ENCODE measurements around the gene ANGPTL3. TPM values are rescaled to one million over a fixed set of nuclear protein-coding genes. Genes with fewer than 3 reads are reported as not detected.
"Not testable (repeated sequence)": the region's sequence is repeated elsewhere in the genome, so short reads cannot be mapped to it uniquely, and the experiment has no call there.

The ANGPTL3 gene
- total RNA-seq, 2 experiments from 2014 or later, result not detected

DNA sequence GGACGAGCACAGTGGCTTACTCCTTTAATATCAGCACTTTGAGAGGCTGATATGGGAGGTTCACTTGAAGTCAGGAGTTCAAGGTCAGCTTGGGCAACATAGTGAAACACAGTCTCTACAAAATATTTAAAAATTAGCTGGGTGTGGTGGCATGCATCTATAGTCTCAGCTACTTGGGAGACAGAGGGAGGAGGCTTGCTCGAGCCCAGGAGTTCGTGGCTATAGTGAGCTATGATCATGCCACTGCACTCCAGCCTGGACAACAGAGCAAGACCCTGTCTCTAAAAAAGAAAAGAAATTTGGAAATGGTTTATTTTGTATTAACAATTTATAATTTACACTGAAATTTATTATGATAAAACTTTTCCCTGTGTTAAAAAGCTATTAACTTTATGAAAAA lies 1.7 kb upstream of the ANGPTL3 start:
- CTCF ChIA-PET, result interaction anchor here (0.6 kb wide), 1 partner anchor 580 kb away, joined by 3 read pairs; no protein-coding TSS in a partner anchor
- intact Hi-C loops (cut with micrococcal nuclease), result no loop called here
- H3K27me3 Mint-ChIP-seq (ENCODE audit: low read depth), result no peaks in the 10 kb centered on the region
- H3K36me3 Mint-ChIP-seq (ENCODE audit: low read depth), result no peaks in the 10 kb centered on the region
- H3K4me3 Mint-ChIP-seq, result no peak overlapping the region
- H3K4me1 Mint-ChIP-seq (ENCODE audit: low read depth), result no peaks in the 10 kb centered on the region
- no peak for DNase-seq
- no peak overlapping the region for H3K27ac Mint-ChIP-seq
- no peaks in the 10 kb centered on the region for H3K9me3 Mint-ChIP-seq

DNA sequence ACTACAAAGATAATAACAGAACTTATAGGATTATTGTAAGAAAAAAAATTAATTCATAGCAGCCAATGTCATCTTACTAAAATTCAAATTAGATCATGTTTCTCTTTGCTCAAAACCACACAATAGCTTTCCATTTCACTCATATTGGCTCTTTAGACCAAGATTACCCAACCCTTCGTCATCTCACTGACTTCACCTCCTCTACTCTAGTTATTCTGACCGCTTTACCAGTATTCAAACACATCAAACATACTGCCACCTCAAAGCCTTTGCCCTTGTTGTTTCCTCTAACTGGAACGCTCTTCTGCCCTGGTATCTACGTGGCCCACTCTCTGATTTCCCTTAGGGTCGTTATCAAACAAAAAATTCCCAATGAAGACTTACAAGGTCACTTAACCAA lies 1.7 kb downstream of the ANGPTL3 start:
- H3K36me3 Mint-ChIP-seq (ENCODE audit: low read depth), result no peaks in the 10 kb centered on the region
- no peak overlapping the region for H3K4me3 Mint-ChIP-seq
- no peak overlapping the region for H3K27ac Mint-ChIP-seq
- intact Hi-C loops (cut with micrococcal nuclease), result no loop called here
- H3K9me3 Mint-ChIP-seq, result no peaks in the 10 kb centered on the region
- DNase-seq, result no peak
- no peaks in the 10 kb centered on the region for H3K27me3 Mint-ChIP-seq (ENCODE audit: low read depth)
- CTCF ChIA-PET, result no interaction called here
- H3K4me1 Mint-ChIP-seq (ENCODE audit: low read depth), result no peaks in the 10 kb centered on the region

DNA sequence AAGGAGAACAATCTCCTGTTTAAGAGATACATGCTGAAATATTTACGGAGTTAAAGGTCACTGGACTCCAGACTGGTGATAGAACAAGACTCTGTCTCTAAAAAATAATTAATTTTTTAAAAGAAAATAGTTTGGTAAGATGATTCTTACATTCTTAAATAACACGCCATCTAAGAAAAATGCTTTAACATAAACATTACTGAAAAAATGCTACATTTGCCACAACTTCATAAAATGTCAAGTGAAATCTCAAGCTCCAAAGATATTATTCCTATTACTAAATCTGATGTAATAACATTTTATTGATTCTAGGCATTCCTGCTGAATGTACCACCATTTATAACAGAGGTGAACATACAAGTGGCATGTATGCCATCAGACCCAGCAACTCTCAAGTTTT lies 4.1 kb downstream of the ANGPTL3 start:
- no peaks in the 10 kb centered on the region for H3K36me3 Mint-ChIP-seq (ENCODE audit: low read depth)
- no peaks in the 10 kb centered on the region for H3K4me1 Mint-ChIP-seq (ENCODE audit: low read depth)
- H3K27me3 Mint-ChIP-seq (ENCODE audit: low read depth), result no peaks in the 10 kb centered on the region
- intact Hi-C loops (cut with micrococcal nuclease), result no loop called here
- no peak overlapping the region for H3K27ac Mint-ChIP-seq
- no peaks in the 10 kb centered on the region for H3K9me3 Mint-ChIP-seq
- CTCF ChIA-PET, result no interaction called here
- no peak for DNase-seq
- H3K4me3 Mint-ChIP-seq, result no peak overlapping the region

DNA sequence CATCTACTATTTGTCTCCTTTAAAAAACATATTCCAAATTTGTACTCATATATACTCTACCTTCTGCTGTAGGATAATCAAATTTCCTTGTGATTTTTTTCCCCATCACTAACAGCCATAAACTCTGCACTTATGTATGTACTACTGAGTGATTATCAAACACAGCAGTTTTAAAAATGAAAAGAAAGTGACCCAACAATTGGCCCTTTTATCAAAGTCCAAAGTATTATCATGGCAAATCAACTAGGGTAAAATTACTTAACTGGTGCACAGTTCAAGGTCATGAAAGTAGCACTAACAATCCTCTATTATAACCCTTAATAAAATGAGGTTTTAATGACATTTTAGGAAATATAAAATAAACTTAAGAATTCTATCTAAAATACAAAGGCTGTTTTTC lies 11.6 kb downstream of the ANGPTL3 start:
- DNase-seq, result no peak
- CTCF ChIA-PET, result no interaction called here
- intact Hi-C loops (cut with micrococcal nuclease), result no loop called here
- Mint-ChIP-seq H3K27me3 (ENCODE audit: low read depth) (no peaks in the 10 kb centered on the region), H3K36me3 (ENCODE audit: low read depth) (peaks cover 2% of the 10 kb centered on the region), H3K4me1 (ENCODE audit: low read depth) (no peaks in the 10 kb centered on the region), H3K9me3 (no peaks in the 10 kb centered on the region), H3K27ac (no peak overlapping the region), H3K4me3 (no peak overlapping the region)

DNA sequence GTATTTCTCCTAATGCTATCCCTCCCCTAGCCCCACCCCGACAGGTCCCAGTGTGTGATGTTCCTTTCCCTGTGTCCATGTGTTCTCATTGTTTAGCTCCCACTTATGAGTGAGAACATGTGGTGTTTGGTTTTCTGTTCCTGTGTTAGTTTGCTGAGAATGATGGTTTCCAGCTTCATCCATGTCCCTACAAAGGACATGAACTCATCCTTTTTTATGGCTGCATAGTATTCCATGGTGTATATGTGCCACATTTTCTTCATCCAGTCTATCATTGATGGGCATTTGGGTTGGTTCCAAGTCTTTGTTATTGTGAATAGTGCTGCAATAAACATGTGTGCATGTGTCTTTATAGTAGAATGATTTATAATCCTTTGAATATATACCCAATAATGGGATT lies 13.3 kb downstream of the ANGPTL3 start:
- H3K4me3 Mint-ChIP-seq; H3K27ac Mint-ChIP-seq; DNase-seq; H3K27me3 Mint-ChIP-seq (ENCODE audit: low read depth); intact Hi-C loops (cut with micrococcal nuclease); H3K36me3 Mint-ChIP-seq (ENCODE audit: low read depth); CTCF ChIA-PET; H3K9me3 Mint-ChIP-seq; H3K4me1 Mint-ChIP-seq (ENCODE audit: low read depth): not testable (repeated sequence)

DNA sequence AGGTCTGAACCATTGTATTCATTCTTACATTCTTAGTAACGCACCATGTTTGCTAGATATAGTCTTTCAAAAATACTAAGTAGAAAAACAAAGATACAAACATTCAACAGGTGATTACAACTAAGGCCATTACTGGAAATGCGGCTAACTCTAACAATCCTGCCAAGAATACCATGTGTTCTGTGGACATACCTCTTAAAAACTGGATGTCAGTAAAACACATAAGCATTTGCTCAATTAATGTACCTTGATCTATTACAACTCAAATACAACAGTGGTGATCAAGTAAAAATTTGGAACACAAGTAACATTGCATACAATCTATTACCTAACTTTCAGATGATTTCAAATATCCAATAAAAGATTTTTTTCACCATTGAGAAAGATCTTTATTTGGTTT lies 15.4 kb downstream of the ANGPTL3 start:
- no peaks in the 10 kb centered on the region for H3K4me1 Mint-ChIP-seq (ENCODE audit: low read depth)
- DNase-seq, result no peak
- H3K27me3 Mint-ChIP-seq (ENCODE audit: low read depth), result no peaks in the 10 kb centered on the region
- H3K4me3 Mint-ChIP-seq, result no peak overlapping the region
- peaks cover 2% of the 10 kb centered on the region for H3K36me3 Mint-ChIP-seq (ENCODE audit: low read depth)
- H3K27ac Mint-ChIP-seq, result no peak overlapping the region
- intact Hi-C loops (cut with micrococcal nuclease), result no loop called here
- no peaks in the 10 kb centered on the region for H3K9me3 Mint-ChIP-seq
- CTCF ChIA-PET, result no interaction called here

DNA sequence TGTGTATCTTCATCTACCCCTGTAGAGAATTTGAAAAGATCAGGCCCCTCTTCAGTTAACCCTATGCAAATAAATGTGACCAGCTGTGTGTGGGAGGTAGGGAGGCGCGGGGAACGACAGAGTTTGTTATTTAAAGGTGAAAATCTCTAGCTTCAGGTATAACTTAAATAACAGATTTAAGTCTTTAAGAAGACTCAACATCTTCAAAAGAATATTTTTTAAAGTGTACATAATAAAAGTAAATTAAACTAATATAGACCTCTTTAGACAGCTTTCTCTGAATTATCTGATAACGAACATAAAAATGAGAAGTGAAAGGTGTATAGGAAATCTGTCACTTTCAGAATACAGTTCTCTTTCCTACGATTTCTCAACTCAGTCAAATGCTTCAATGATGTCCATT lies 16.0 kb downstream of the ANGPTL3 start:
- no peak for DNase-seq
- no peak overlapping the region for H3K27ac Mint-ChIP-seq
- no peaks in the 10 kb centered on the region for H3K27me3 Mint-ChIP-seq (ENCODE audit: low read depth)
- CTCF ChIA-PET, result no interaction called here
- intact Hi-C loops (cut with micrococcal nuclease), result no loop called here
- H3K4me3 Mint-ChIP-seq, result no peak overlapping the region
- H3K9me3 Mint-ChIP-seq, result no peaks in the 10 kb centered on the region
- no peaks in the 10 kb centered on the region for H3K4me1 Mint-ChIP-seq (ENCODE audit: low read depth)
- peaks cover 2% of the 10 kb centered on the region for H3K36me3 Mint-ChIP-seq (ENCODE audit: low read depth)

DNA sequence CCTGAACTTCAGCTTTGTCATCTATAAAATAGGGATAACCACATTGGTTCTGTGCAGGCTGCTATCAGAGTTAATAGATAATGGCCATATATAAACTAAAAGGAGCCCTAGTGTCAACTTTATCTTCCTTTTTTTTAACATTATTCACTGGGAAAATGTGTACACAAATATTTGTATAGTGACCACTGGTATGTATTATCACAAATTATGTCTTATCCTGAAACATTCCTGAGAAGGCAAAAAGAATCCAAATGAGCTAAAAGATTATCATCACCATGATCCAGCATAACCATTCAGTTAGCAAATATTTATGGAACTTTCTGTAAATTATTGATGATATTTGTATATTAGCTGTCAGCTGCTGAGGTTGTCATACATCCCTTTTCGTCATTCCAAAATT lies 16.6 kb downstream of the ANGPTL3 start:
- no peak overlapping the region for H3K4me3 Mint-ChIP-seq
- no peaks in the 10 kb centered on the region for H3K4me1 Mint-ChIP-seq (ENCODE audit: low read depth)
- no peak overlapping the region for H3K27ac Mint-ChIP-seq
- CTCF ChIA-PET, result interaction anchor here (0.6 kb wide), 1 partner anchor 24 kb away, joined by 3 read pairs; no protein-coding TSS in a partner anchor
- peaks cover 2% of the 10 kb centered on the region for H3K36me3 Mint-ChIP-seq (ENCODE audit: low read depth)
- H3K9me3 Mint-ChIP-seq, result no peaks in the 10 kb centered on the region
- intact Hi-C loops (cut with micrococcal nuclease), result no loop called here
- no peak for DNase-seq
- no peaks in the 10 kb centered on the region for H3K27me3 Mint-ChIP-seq (ENCODE audit: low read depth)

DNA sequence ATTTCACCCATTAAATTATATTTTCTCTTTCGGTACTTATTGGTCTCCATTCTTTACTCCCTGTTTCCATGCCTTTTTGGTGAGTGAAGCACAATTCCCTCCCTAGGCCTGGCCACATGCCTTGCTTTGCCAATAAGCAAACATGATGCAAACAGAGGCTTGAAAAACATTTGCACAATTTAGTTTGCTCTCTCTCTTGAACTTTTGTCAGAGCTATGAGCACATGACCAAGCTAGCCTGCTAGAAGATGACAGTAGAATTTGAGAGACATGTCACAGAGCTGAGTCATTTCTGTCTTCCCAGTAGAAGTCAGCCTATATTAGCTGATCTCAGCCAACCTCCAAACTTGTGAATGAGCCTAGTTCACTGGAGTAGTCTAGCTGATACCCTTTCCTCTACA lies 24.6 kb downstream of the ANGPTL3 start:
- no peak overlapping the region for H3K27ac Mint-ChIP-seq
- no peaks in the 10 kb centered on the region for H3K27me3 Mint-ChIP-seq (ENCODE audit: low read depth)
- peaks cover 1% of the 10 kb centered on the region for H3K36me3 Mint-ChIP-seq (ENCODE audit: low read depth)

DNA sequence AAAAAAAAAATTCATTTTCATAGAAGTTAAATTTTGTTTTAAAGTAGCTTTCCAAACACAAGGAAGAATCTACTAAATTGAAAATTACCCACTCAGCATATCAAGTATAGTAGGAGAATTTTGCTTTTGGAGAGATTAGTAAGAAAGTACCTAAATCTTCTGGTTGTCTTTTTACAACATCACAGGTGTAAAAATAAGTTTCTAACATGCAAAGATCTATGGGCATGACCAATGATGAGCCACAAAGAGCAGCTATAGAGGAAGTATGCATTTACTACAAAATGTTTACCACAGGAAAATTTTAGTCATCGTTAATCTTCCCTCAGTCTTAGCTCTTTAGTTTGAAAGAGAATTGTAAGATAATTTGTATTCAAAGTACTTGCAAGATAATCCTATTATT lies 28.1 kb downstream of the ANGPTL3 start:
- CTCF ChIA-PET, result no interaction called here
- Mint-ChIP-seq H3K36me3 (ENCODE audit: low read depth) (peaks cover 3% of the 10 kb centered on the region), H3K27ac (no peak overlapping the region), H3K9me3 (no peaks in the 10 kb centered on the region), H3K4me3 (no peak overlapping the region), H3K27me3 (ENCODE audit: low read depth) (no peaks in the 10 kb centered on the region), H3K4me1 (ENCODE audit: low read depth) (peaks cover 10% of the 10 kb centered on the region)
- DNase-seq, result no peak
- intact Hi-C loops (cut with micrococcal nuclease), result no loop called here

More for the DNA sequence above, 24.6 kb downstream of the ANGPTL3 start:
- intact Hi-C loops (cut with micrococcal nuclease), result no loop called here
- Mint-ChIP-seq H3K9me3 (no peaks in the 10 kb centered on the region), H3K4me3 (no peak overlapping the region), H3K4me1 (ENCODE audit: low read depth) (peaks cover 10% of the 10 kb centered on the region)
- CTCF ChIA-PET, result no interaction called here
- no peak for DNase-seq

DNA sequence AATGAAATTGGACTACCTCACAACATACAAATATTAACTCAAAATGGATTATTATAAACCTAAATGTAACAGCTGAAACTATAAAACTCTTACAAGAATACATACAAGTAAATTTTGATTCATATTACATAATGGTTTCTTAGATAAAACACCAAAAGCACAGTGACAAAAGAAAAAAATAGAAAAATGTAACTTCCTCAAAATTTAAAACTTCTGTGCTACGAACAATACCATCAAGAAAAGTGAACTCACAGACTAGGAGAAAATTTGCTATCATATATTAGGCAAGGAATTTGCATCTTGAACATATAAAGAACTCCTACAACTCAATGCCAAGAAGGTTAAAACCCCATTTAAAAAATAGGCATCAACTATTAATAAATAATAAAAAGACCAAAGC lies 31.2 kb downstream of the ANGPTL3 start:
- Mint-ChIP-seq H3K4me1 (ENCODE audit: low read depth) (peaks cover 8% of the 10 kb centered on the region), H3K27ac (no peak overlapping the region), H3K9me3 (no peaks in the 10 kb centered on the region), H3K4me3 (no peak overlapping the region), H3K27me3 (ENCODE audit: low read depth) (no peaks in the 10 kb centered on the region), H3K36me3 (ENCODE audit: low read depth) (peaks cover 9% of the 10 kb centered on the region)
- intact Hi-C loops (cut with micrococcal nuclease), result no loop called here
- no peak for DNase-seq
- CTCF ChIA-PET, result no interaction called here

DNA sequence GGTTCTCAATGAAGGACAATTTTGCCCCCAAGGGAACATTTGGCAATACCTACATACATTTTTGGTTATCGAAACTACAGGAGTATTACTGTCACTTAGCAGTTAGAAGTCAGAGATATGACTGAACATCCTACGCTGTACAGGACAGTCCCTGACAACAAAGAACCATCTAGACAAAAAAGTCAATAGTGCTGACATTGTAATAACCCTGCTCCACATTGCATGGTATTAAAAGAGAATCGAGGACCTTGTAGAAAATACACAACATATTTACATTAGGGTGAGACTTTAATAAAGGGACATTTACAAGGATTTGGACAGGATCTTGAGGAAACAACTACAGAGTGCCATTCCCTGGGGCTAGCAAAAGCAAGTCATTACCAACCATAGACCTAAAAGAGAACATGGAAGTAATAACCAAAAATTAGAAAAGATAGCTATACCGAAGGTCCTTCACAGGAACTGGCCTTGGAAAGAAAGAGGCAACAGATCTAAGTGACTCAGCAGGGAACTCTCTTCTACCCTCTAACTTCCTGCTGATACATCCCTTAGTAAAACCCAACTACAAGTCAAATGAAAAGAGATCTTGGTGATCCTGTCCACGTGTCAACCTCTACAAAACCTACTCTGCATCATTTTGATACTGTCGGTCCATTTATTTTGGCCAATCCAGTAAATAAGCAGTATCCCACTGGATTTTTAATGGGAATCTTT lies 40.2 kb downstream of the ANGPTL3 start:
- intact Hi-C loops (cut with micrococcal nuclease), result no loop called here
- CTCF ChIA-PET, result interaction anchor here (0.6 kb wide), 1 partner anchor 24 kb away, joined by 3 read pairs; no protein-coding TSS in a partner anchor

DNA sequence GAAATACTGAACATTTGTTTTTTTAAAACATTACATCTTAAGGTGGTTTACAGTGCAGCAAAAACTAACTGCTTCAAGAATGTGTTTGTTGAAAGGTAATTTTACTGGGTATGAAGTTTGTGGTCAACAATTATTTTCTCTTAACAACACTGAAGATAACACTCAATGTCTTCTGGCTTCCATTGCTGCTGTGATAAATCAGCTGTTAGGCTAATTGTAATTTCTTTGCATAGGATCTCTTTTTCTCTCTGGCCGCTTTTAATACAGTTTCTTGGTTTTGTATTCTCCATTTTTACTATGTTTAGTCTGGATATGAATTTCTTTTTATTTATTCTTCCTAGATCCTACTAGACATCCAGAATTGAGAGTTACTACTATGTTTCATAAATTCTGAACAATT lies 46.0 kb downstream of the ANGPTL3 start:
- Mint-ChIP-seq H3K36me3 (ENCODE audit: low read depth) (peaks cover 7% of the 10 kb centered on the region), H3K27me3 (ENCODE audit: low read depth) (no peaks in the 10 kb centered on the region), H3K4me3 (no peak overlapping the region), H3K27ac (no peak overlapping the region), H3K9me3 (no peaks in the 10 kb centered on the region), H3K4me1 (ENCODE audit: low read depth) (no peaks in the 10 kb centered on the region)
- intact Hi-C loops (cut with micrococcal nuclease), result no loop called here
- no peak for DNase-seq
- CTCF ChIA-PET, result no interaction called here

More for the DNA sequence above, 40.2 kb downstream of the ANGPTL3 start:
- H3K4me3 Mint-ChIP-seq, result no peak overlapping the region
- H3K9me3 Mint-ChIP-seq, result no peaks in the 10 kb centered on the region
- H3K27me3 Mint-ChIP-seq (ENCODE audit: low read depth), result no peaks in the 10 kb centered on the region
- no peak for DNase-seq
- peaks cover 3% of the 10 kb centered on the region for H3K36me3 Mint-ChIP-seq (ENCODE audit: low read depth)
- H3K27ac Mint-ChIP-seq, result no peak overlapping the region
- no peaks in the 10 kb centered on the region for H3K4me1 Mint-ChIP-seq (ENCODE audit: low read depth)

All from activated naive CD4-positive, alpha-beta T cell treated with anti-CD3 and anti-CD28 coated beads for 36 hours (primary cell).